Endothelial cell of umbilical vein (primary cell): ENCODE results near the gene NOTCH3. TPM values are rescaled to one million over a fixed set of nuclear protein-coding genes. Genes with fewer than 3 reads are reported as not detected.

Experiments used
- BruUV-seq: library from RNA; stranded (reverse); fragments of 400-500 nt; replicated peaks from 2 replicates; lab custom pipeline; 2021; lab: Mats Ljungman, UMichigan
- CTCF ChIA-PET: fragments of 300-600, 350-600 bp; sonication (Branson Sonifier 250); formaldehyde crosslinking; loops from one replicate; lab custom pipeline; 2021; ENCODE audit warnings: antibody characterized with exemption, inconsistent platforms; lab: Charles Lee
- POLR2A ChIA-PET: fragments of 300-600, 350-600 bp; sonication (Branson Sonifier 250); formaldehyde crosslinking; loops from one replicate; lab custom pipeline; 2021; ENCODE audit warnings: antibody characterized with exemption, inconsistent platforms; lab: Charles Lee
- DNase-seq: peaks from one replicate; pipeline ENCODE4 v3.0.0-alpha.2; 2011; ENCODE audit warnings: low read depth, low spot score
- FAIRE-seq: peaks from 2 replicates; lab custom pipeline; 2011; peaks lifted over from hg19 to GRCh38; lab: Jason Lieb, UNC
- H2AFZ ChIP-seq: 2 replicates; pipeline ENCODE4 v1.6.0; 2012; ENCODE audit warnings: low read depth, low read length, control low read depth, inconsistent platforms
- H3K27ac ChIP-seq: 2 replicates; pipeline ENCODE4 v1.5.1; 2011; ENCODE audit warnings: low read depth, mild to moderate bottlenecking, control low read depth, low read length, moderate library complexity; ENCODE audit not compliant: insufficient read depth
- H3K27me3 ChIP-seq, 2 experiments: 2 replicates each; pipeline versions ENCODE4 v1.6.0 to v1.6.1; 2011; ENCODE audit warnings: low read length in 2 of 2, mixed read lengths in 1 of 2; ENCODE audit not compliant: control insufficient read depth in 2 of 2, insufficient read depth in 2 of 2
- H3K36me3 ChIP-seq, 2 experiments: 2 replicates in 1 of 2; 3 replicates in 1 of 2; pipeline ENCODE4 v1.5.1; 2011; ENCODE audit warnings: low read length in 2 of 2, mild to moderate bottlenecking in 1 of 2, moderate library complexity in 1 of 2; ENCODE audit not compliant: control insufficient read depth in 2 of 2, insufficient read depth in 2 of 2; ENCODE audit errors: extremely low read depth in 1 of 2
- H3K4me1 ChIP-seq: 3 replicates; pipeline ENCODE4 v1.5.1; 2011; ENCODE audit warnings: mild to moderate bottlenecking, low read length; ENCODE audit not compliant: control insufficient read depth, insufficient read depth; ENCODE audit errors: extremely low read depth
- H3K4me2 ChIP-seq: 2 replicates; pipeline ENCODE4 v1.6.1; 2011; ENCODE audit warnings: low read length, control low read depth, mixed read lengths; ENCODE audit not compliant: insufficient read depth
- H3K4me3 ChIP-seq, 3 experiments: fragments of 200-600 bp in 1 of 3; sonication (generic), shearing (Covaris generic) in 1 of 3; replicated peaks in 1 of 3; 2 replicates each; pipeline ENCODE4 v1.5.1; 2011 to 2016; ENCODE audit warnings: control low read depth in 3 of 3, low read length in 3 of 3, mild to moderate bottlenecking in 2 of 3, inconsistent platforms in 1 of 3, low read depth in 1 of 3, moderate library complexity in 1 of 3; ENCODE audit not compliant: insufficient read depth in 1 of 3
- H3K79me2 ChIP-seq: 2 replicates; pipeline ENCODE4 v1.6.0; 2012; ENCODE audit warnings: low read length, inconsistent platforms; ENCODE audit not compliant: control insufficient read depth, insufficient read depth
- H3K9ac ChIP-seq: replicated peaks from 2 replicates; pipeline ENCODE3; 2011; ENCODE audit warnings: low read length, control low read depth; ENCODE audit not compliant: insufficient read depth; ENCODE audit errors: extremely low read depth
- H3K9me1 ChIP-seq: replicated peaks from 3 replicates; pipeline ENCODE4 v1.6.0; 2011; ENCODE audit warnings: mild to moderate bottlenecking, low read length; ENCODE audit not compliant: control insufficient read depth, insufficient read depth; ENCODE audit errors: extremely low read depth
- H3K9me3 ChIP-seq: replicated peaks from 2 replicates; pipeline ENCODE4 v1.5.1; 2012; ENCODE audit warnings: low read length, inconsistent platforms; ENCODE audit not compliant: control insufficient read depth, insufficient read depth
- H4K20me1 ChIP-seq: replicated peaks from 2 replicates; pipeline ENCODE3; 2011; ENCODE audit warnings: mild to moderate bottlenecking, low read length; ENCODE audit not compliant: control insufficient read depth, insufficient read depth; ENCODE audit errors: extremely low read depth
- CTCF ChIP-seq, 2 donors: IDR thresholded peaks; 1 replicate in 1 of 2; 2 replicates in 1 of 2; pipeline ENCODE4 v1.5.1; 2011; ENCODE audit warnings: low read length in 2 of 2, mild to moderate bottlenecking in 2 of 2, moderate library complexity in 2 of 2, control low read depth in 1 of 2, inconsistent platforms in 1 of 2, low read depth in 1 of 2; ENCODE audit not compliant: insufficient read depth in 1 of 2; ENCODE audit errors: extremely low read depth in 1 of 2
- EZH2 ChIP-seq: IDR thresholded peaks from 2 replicates; pipeline ENCODE4 v1.6.1; 2012; ENCODE audit warnings: borderline replicate concordance, low read depth, mild to moderate bottlenecking, moderate library complexity, low read length, inconsistent platforms; ENCODE audit not compliant: severe bottlenecking
- FOS ChIP-seq: IDR thresholded peaks from 2 replicates; pipeline ENCODE4 v1.6.1; 2011; ENCODE audit warnings: mild to moderate bottlenecking, low read length, moderate library complexity, borderline replicate concordance; ENCODE audit not compliant: insufficient read depth
- GATA2 ChIP-seq: IDR thresholded peaks from 2 replicates; pipeline ENCODE4 v1.7.0; 2011; ENCODE audit warnings: low read depth, mild to moderate bottlenecking, moderate library complexity, mixed read lengths, low read length; ENCODE audit not compliant: insufficient read length, insufficient read depth
- JUN ChIP-seq: IDR thresholded peaks from 2 replicates; pipeline ENCODE4 v1.6.1; 2011; ENCODE audit warnings: borderline replicate concordance, low read depth; ENCODE audit not compliant: insufficient read length, insufficient read depth
- MYC ChIP-seq: IDR thresholded peaks from one replicate; pipeline ENCODE4 v1.6.1; 2011; ENCODE audit warnings: mild to moderate bottlenecking, low read depth, low read length
- POLR2A ChIP-seq: IDR thresholded peaks from 2 replicates; pipeline ENCODE4 v1.6.1; 2012; ENCODE audit warnings: low read depth, mild to moderate bottlenecking, control low read depth, low read length
- POLR2AphosphoS5 ChIP-seq: IDR thresholded peaks from 2 replicates; pipeline ENCODE4 v1.6.1; 2012; ENCODE audit warnings: low read depth, mild to moderate bottlenecking, control low read depth, low read length, moderate library complexity; ENCODE audit not compliant: insufficient read depth
- dilution Hi-C: fragments of 300-500 bp; cut with MboI; formaldehyde crosslinking; loops from one replicate; pipeline ENCODE4 v1.15.0; 2019; ENCODE audit warnings: low sequenced_read_pairs; ENCODE audit not compliant: extremely low pct_ligation_motif_present
- intact Hi-C: fragments of 100-400 bp; cut with micrococcal nuclease; formaldehyde crosslinking; loops from one replicate; pipeline ENCODE4 v1.10.0; 2022
- polyA plus RNA-seq, 4 experiments: library from polyadenylated mRNA; depleted of rRNA in 3 of 4; stranded (reverse) in 3 of 4; unstranded in 1 of 4; fragments of >200 nt; gene quantifications; 2 replicates each; pipeline versions ENCODE4 v1.2.1 to v1.2.3, GENCODE V29; 2011 to 2012; ENCODE audit warnings: missing spikeins in 1 of 4
- total RNA-seq: library from RNA; stranded (reverse); gene quantifications from 2 replicates; pipeline ENCODE4 v1.2.3, GENCODE V29; 2021
- TF ChIP-seq, protein P1 (sequence below): IDR thresholded peaks from 2 replicates; pipeline ENCODE4 v1.6.1; 2011; ENCODE audit not compliant: insufficient read depth, insufficient read length

Gene NOTCH3
- total and polyA plus RNA-seq, 2 donors (not counting 3 experiments of a cell fraction or from before 2014, with no cell fraction given): 0.63 to 1.5 TPM

GRCh38 chr19:15115762-15116615 is 84.8 kb downstream of the NOTCH3 start:
- intact Hi-C loops: no loop called here
- no peak for FAIRE-seq
- no peak for DNase-seq
- H3K9me3 ChIP-seq: no peaks in the 10 kb centered on the region
- no peaks in the 10 kb centered on the region for H3K27me3 ChIP-seq
- H3K79me2 ChIP-seq: no peaks in the 10 kb centered on the region
- dilution Hi-C loops: no loop called here
- POLR2A ChIA-PET: no interaction called here
- no peak overlapping the region for H3K4me2 ChIP-seq
- no peaks in the 10 kb centered on the region for H3K4me1 ChIP-seq
- no peaks in the 10 kb centered on the region for H3K9me1 ChIP-seq
- CTCF ChIA-PET: no interaction called here
- no peak overlapping the region for H3K27ac ChIP-seq
- TF ChIP-seq, protein P1, sequence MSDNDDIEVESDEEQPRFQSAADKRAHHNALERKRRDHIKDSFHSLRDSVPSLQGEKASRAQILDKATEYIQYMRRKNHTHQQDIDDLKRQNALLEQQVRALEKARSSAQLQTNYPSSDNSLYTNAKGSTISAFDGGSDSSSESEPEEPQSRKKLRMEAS: no peak
- TF ChIP-seq EZH2 (no peak), FOS (no peak), POLR2A (no peak), CTCF (IDR thresholded peaks at IDR 0.05; ENCODE audit: extremely low read depth in 1 of 2, insufficient read depth in 1 of 2, low read depth in 1 of 2, low read length in 2 of 2) (no peak), POLR2AphosphoS5 (no peak), MYC (no peak), GATA2 (no peak), JUN (no peak)
- no peak overlapping the region for H3K4me3 ChIP-seq
- H4K20me1 ChIP-seq: no peaks in the 10 kb centered on the region
- no TSS peak for BruUV-seq
- no peak overlapping the region for H2AFZ ChIP-seq
- H3K36me3 ChIP-seq: peaks cover 38 to 70% of the 10 kb centered on the region in 2 experiments
- H3K9ac ChIP-seq: no peak overlapping the region
